H9 (cell line): ENCODE measurements around the gene PSMB7. TPM values are rescaled to one million over a fixed set of nuclear protein-coding genes. Genes with fewer than 3 reads are reported as not detected.
A peak's percentile ranks its signal among the peaks of the same experiment; 100 is the strongest.

Experiments used
- DNase-seq: peaks from one replicate; pipeline ENCODE4 v3.0.0-alpha.2; 2017
- H2AFZ ChIP-seq: one replicate; pipeline ENCODE4 v1.6.1; 2013; ENCODE audit warnings: mild to moderate bottlenecking, low read length, control low read depth, moderate library complexity
- H2AK5ac ChIP-seq: 2 replicates; pipeline ENCODE4 v1.6.1; 2013; ENCODE audit warnings: low read length, control low read depth, mixed read lengths; ENCODE audit not compliant: insufficient read length
- H2BK120ac ChIP-seq: one replicate; pipeline ENCODE4 v1.6.1; 2013; ENCODE audit warnings: low read depth, mild to moderate bottlenecking, low read length, control low read depth, inconsistent platforms; ENCODE audit not compliant: poor library complexity, severe bottlenecking
- H2BK12ac ChIP-seq: 2 replicates; pipeline ENCODE4 v1.6.1; 2013; ENCODE audit warnings: low read length, control low read depth, mixed read lengths, low read depth; ENCODE audit not compliant: insufficient read length
- H2BK15ac ChIP-seq: 2 replicates; pipeline ENCODE4 v1.6.1; 2013; ENCODE audit warnings: low read depth, low read length, control low read depth
- H2BK20ac ChIP-seq: one replicate; pipeline ENCODE4 v1.6.1; 2013; ENCODE audit warnings: low read depth, mild to moderate bottlenecking, low read length, control low read depth, inconsistent platforms; ENCODE audit not compliant: poor library complexity, severe bottlenecking
- H2BK5ac ChIP-seq: 2 replicates; pipeline ENCODE4 v1.6.1; 2013; ENCODE audit warnings: low read length, control low read depth, mixed read lengths; ENCODE audit not compliant: insufficient read length
- H3K14ac ChIP-seq: 2 replicates; pipeline ENCODE4 v1.6.1; 2013; ENCODE audit warnings: low read length, control low read depth; ENCODE audit not compliant: insufficient read depth
- H3K18ac ChIP-seq: 2 replicates; pipeline ENCODE4 v1.6.1; 2013; ENCODE audit warnings: low read depth, mild to moderate bottlenecking, mixed read lengths, low read length, control low read depth; ENCODE audit not compliant: insufficient read length
- H3K23ac ChIP-seq: 2 replicates; pipeline ENCODE4 v1.6.1; 2013; ENCODE audit warnings: low read length, control low read depth, mixed read lengths, low read depth; ENCODE audit not compliant: insufficient read length
- H3K23me2 ChIP-seq: 2 replicates; pipeline ENCODE4 v1.6.1; 2013; ENCODE audit warnings: low read depth, mild to moderate bottlenecking, mixed read lengths, low read length, control low read depth; ENCODE audit not compliant: insufficient read length, poor library complexity, severe bottlenecking
- H3K27ac ChIP-seq: 2 replicates; pipeline ENCODE4 v1.5.1; 2013; ENCODE audit warnings: low read length, control low read depth, mixed read lengths, low read depth; ENCODE audit not compliant: insufficient read length
- H3K27me3 ChIP-seq: 2 replicates; pipeline ENCODE4 v1.6.1; 2013; ENCODE audit warnings: low read length, control low read depth, inconsistent platforms; ENCODE audit not compliant: insufficient read depth
- H3K4ac ChIP-seq: 2 replicates; pipeline ENCODE4 v1.6.1; 2013; ENCODE audit warnings: low read depth, mild to moderate bottlenecking, control low read depth, inconsistent platforms, low read length, moderate library complexity
- H3K4me1 ChIP-seq: 2 replicates; pipeline ENCODE4 v1.6.1; 2013; ENCODE audit warnings: low read length, control low read depth, inconsistent platforms; ENCODE audit not compliant: insufficient read depth
- H3K4me2 ChIP-seq: 2 replicates; pipeline ENCODE4 v1.6.1; 2013; ENCODE audit warnings: low read length, control low read depth, mixed read lengths; ENCODE audit not compliant: insufficient read length, insufficient read depth
- H3K56ac ChIP-seq: 2 replicates; pipeline ENCODE4 v1.6.1; 2013; ENCODE audit warnings: low read depth, mild to moderate bottlenecking, mixed read lengths, low read length, control low read depth; ENCODE audit not compliant: insufficient read length
- H3K79me1 ChIP-seq: 2 replicates; pipeline ENCODE4 v1.6.1; 2013; ENCODE audit warnings: low read depth, mild to moderate bottlenecking, moderate library complexity, low read length, control low read depth, inconsistent platforms; ENCODE audit not compliant: insufficient read depth, poor library complexity, severe bottlenecking
- H3K79me2 ChIP-seq: 2 replicates; pipeline ENCODE4 v1.6.1; 2013; ENCODE audit warnings: low read length, control low read depth, inconsistent platforms; ENCODE audit not compliant: insufficient read depth
- H3K9ac ChIP-seq: 2 replicates; pipeline ENCODE4 v1.6.1; 2013; ENCODE audit warnings: low read length, control low read depth, mixed read lengths; ENCODE audit not compliant: insufficient read length; ENCODE audit errors: extremely low read depth
- H3K9me3 ChIP-seq: one replicate; pipeline ENCODE4 v1.6.1; 2013; ENCODE audit warnings: low read depth, low read length, inconsistent platforms; ENCODE audit not compliant: control insufficient read depth
- H3T11ph ChIP-seq: one replicate; pipeline ENCODE4 v1.6.1; 2013; ENCODE audit warnings: mild to moderate bottlenecking, low read length, control low read depth, inconsistent platforms
- H4K20me1 ChIP-seq: one replicate; pipeline ENCODE4 v1.6.1; 2013; ENCODE audit not compliant: control insufficient read depth, insufficient read length, insufficient read depth
- H4K5ac ChIP-seq: 2 replicates; pipeline ENCODE4 v1.6.1; 2013; ENCODE audit warnings: low read depth, mild to moderate bottlenecking, mixed read lengths, low read length, control low read depth; ENCODE audit not compliant: insufficient read length
- H4K8ac ChIP-seq: replicated peaks from 2 replicates; pipeline ENCODE4 v1.6.1; 2013; ENCODE audit warnings: low read length, control low read depth, mixed read lengths, low read depth; ENCODE audit not compliant: insufficient read length
- H4K91ac ChIP-seq: 2 replicates; pipeline ENCODE4 v1.6.1; 2013; ENCODE audit warnings: low read depth, mild to moderate bottlenecking, moderate library complexity, mixed read lengths, low read length, control low read depth; ENCODE audit not compliant: insufficient read length
- H3K27ac Mint-ChIP-seq, 3 experiments: 2 replicates in 2 of 3; 3 replicates in 1 of 3; pipeline ENCODE4 v1.8.0; 2020 to 2021; ENCODE audit warnings: mixed read lengths in 3 of 3, mild to moderate bottlenecking in 1 of 3, moderate library complexity in 1 of 3
- H3K27me3 Mint-ChIP-seq: 2 replicates; pipeline ENCODE4 v1.8.0; 2021; ENCODE audit warnings: low read depth, mild to moderate bottlenecking, moderate library complexity, mixed read lengths
- H3K36me3 Mint-ChIP-seq, 3 experiments: 2 replicates in 2 of 3; 3 replicates in 1 of 3; pipeline ENCODE4 v1.8.0; 2020 to 2021; ENCODE audit warnings: low read depth in 3 of 3, mixed read lengths in 3 of 3; ENCODE audit not compliant: insufficient read depth in 1 of 3
- H3K4me1 Mint-ChIP-seq, 2 experiments: 2 replicates each; pipeline ENCODE4 v1.8.0; 2020; ENCODE audit warnings: mixed read lengths in 2 of 2
- H3K4me3 Mint-ChIP-seq, 2 experiments: 2 replicates in 1 of 2; 3 replicates in 1 of 2; pipeline ENCODE4 v1.8.0; 2020 to 2021; ENCODE audit warnings: mild to moderate bottlenecking in 2 of 2, mixed read lengths in 2 of 2, moderate library complexity in 1 of 2
- H3K9me3 Mint-ChIP-seq, 2 experiments: 2 replicates in 1 of 2; 3 replicates in 1 of 2; pipeline ENCODE4 v1.8.0; 2020; ENCODE audit warnings: mild to moderate bottlenecking in 2 of 2, mixed read lengths in 2 of 2, moderate library complexity in 1 of 2
- CTCF ChIP-seq: fragments of 200-600 bp; sonication (generic); conservative IDR thresholded peaks from 3 replicates; pipeline ENCODE4 v1.8.0; 2021; ENCODE audit warnings: antibody characterized with exemption, mild to moderate bottlenecking
- WGBS: extraction: QIAGEN DNeasy Blood & Tissue Kit; methylation state at CpG from one replicate; pipeline ENCODE4 v1.1.7; 2013; ENCODE audit warnings: missing lambda C conversion rate, low lambda C conversion rate, mixed read lengths; ENCODE audit not compliant: insufficient read length; ENCODE audit errors: extremely low coverage; 5-methylcytosine and 5-hydroxymethylcytosine counted together
- total RNA-seq: library from RNA; stranded (reverse); gene quantifications from 2 replicates; pipeline ENCODE4 v1.2.1, GENCODE V29; 2021

PSMB7 gene
- total RNA-seq, 1 experiment from 2014 or later: 209 TPM

- H3K27ac Mint-ChIP-seq: peak overlapping the region in 1 of 3 experiments; percentile 25; a peak in 1 of 7 replicates
- no peaks in the 10 kb centered on the region for H3K9me3 ChIP-seq
- H3K23ac ChIP-seq: no peak overlapping the region
- no CpG with 5 or more reads among the region's 19 CpGs for WGBS
- DNase-seq: no peak
- no peak overlapping the region for H3K14ac ChIP-seq
- H2BK5ac ChIP-seq: no peak overlapping the region
- H3K79me1 ChIP-seq: peaks cover 9% of the 10 kb centered on the region
- H2AFZ ChIP-seq: no peak overlapping the region
- H4K5ac ChIP-seq: no peak overlapping the region
- no peak overlapping the region for H3K4me2 ChIP-seq
- H3K9me3 Mint-ChIP-seq: no peaks in the 10 kb centered on the region
- no peak overlapping the region for H2BK20ac ChIP-seq
- peaks cover 18 to 40% (median 28%) of the 10 kb centered on the region in 3 experiments; a peak in 6 of 7 replicates for H3K36me3 Mint-ChIP-seq
- H3K4me1 Mint-ChIP-seq: peaks cover 5 to 13% of the 10 kb centered on the region in 2 experiments; a peak in 3 of 4 replicates
- H3K18ac ChIP-seq: no peak overlapping the region
- no peaks in the 10 kb centered on the region for H3K23me2 ChIP-seq
- no peak overlapping the region for H4K8ac ChIP-seq
- no peak overlapping the region for H3T11ph ChIP-seq
- H2AK5ac ChIP-seq: no peak overlapping the region
- no peaks in the 10 kb centered on the region for H3K27me3 ChIP-seq
- H2BK12ac ChIP-seq: no peak overlapping the region
- peaks cover 2% of the 10 kb centered on the region; the same call in 1 of the 2 replicates for H3K79me2 ChIP-seq
- H4K20me1 ChIP-seq: no peaks in the 10 kb centered on the region
- no peak overlapping the region for H3K9ac ChIP-seq
- H3K4me1 ChIP-seq: 0 out of 2 replicates have a peak, but pooled peaks cover 3% of the 10 kb centered on the region
- no peak overlapping the region for H2BK120ac ChIP-seq
- no peak overlapping the region for H3K56ac ChIP-seq
- no peak for TF ChIP-seq CTCF
- H3K27ac ChIP-seq: no peak overlapping the region
- H3K4me3 Mint-ChIP-seq: no peak overlapping the region
- H3K4ac ChIP-seq: no peak overlapping the region
- no peak overlapping the region for H4K91ac ChIP-seq
- no peaks in the 10 kb centered on the region for H3K27me3 Mint-ChIP-seq
- no peak overlapping the region for H2BK15ac ChIP-seq
Observed at GRCh38 chr9:124356745-124357390, 58.4 kb downstream of the PSMB7 start.
